CD4-positive, alpha-beta T cell treated with Interleukin-15 for 1 hour (primary cell): ENCODE measurements around the gene CDYL.

Source experiments
- DNase-seq: peaks from one replicate; pipeline ENCODE4 v3.0.0-alpha.2; 2020

Gene CDYL

DNA sequence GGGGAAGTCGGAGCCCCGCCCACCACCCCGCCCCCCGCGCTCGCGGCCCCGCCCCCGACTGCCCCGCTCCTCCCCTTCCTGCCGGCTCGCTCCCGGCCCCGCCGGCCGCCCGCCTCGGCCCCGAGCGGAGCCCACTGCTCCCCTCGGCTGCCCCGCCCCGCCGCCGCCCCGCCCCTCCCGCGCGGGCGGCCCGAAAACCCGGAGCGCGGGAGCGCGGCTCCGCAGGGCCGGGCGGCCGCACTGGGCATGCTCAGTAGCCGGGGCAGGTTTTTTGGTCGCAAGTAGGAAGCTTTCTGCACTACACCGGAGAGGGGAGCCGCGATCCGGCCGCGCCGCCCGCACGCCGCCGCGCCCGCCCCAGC is at the start of gene CDYL:
CDYL (plus strand) TSS at position 274 of the 362 bp plus-strand sequence. CDS start 380 bp downstream, outside the sequence.
- DNase-seq = peak; percentile 92

DNA sequence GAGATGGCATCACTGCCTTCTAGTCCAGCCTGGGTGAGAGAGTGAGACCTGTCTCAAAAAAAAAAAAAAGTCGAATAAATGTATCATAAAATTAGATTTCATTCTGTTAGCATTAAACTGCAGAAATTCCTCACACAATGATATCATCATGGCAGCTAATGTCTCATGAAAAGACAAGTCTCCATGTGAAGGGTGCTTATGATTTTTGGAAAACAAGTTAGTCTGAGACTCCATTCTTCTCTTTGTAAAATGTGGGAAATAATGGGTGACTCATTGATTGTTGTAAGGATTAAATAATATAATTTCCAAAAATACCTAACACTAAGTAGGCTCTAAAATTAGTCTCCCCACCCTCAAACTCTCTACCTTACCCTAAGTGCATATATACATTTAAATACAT is 49.6 kb upstream of the CDYL start:
- DNase-seq = no peak

GRCh38 chr6:4727217-4727616 is 49.0 kb upstream of the CDYL start:
- no peak for DNase-seq

DNA sequence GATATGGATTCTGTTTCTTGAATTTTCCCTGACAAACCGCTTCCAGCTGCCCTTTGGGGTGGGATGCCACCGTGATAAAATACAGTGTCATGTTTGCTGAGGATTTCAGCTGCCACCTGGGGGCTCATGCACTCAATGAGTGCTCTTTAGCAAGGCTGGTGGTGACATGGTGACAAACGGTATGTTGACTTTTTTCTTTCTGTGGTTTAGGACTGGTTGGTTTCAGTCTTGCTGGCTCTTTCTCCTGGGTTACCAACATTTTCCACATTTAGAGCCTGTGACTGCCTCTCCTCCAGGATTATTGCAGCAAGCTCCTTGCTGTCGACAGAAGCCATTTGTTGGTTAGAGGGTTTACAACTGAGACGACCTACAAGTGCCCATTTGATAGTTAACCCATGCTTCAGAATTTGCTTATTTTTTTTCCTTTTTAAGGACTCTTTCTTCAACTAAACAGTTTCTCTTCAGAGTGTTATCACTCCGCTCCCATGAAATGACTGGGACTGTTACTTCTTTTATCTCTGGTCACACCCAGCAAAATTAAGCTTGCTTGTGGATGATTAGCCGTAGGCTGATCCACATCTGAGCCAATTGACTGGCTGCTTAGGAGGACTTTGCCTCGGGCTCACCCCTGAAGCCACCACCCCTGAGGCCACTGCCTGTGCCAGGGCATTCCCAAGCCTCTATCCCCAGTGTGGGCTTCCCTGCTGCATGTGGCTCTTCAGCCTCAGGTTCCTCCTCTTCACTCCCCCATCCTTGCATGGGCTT is 48.4 kb upstream of the CDYL start:
- DNase-seq = no peak

GRCh38 chr6:4728436-4728769 is 47.8 kb upstream of the CDYL start:
- DNase-seq = no peak

GRCh38 chr6:4728926-4729325 is 47.3 kb upstream of the CDYL start:
- no peak for DNase-seq

DNA sequence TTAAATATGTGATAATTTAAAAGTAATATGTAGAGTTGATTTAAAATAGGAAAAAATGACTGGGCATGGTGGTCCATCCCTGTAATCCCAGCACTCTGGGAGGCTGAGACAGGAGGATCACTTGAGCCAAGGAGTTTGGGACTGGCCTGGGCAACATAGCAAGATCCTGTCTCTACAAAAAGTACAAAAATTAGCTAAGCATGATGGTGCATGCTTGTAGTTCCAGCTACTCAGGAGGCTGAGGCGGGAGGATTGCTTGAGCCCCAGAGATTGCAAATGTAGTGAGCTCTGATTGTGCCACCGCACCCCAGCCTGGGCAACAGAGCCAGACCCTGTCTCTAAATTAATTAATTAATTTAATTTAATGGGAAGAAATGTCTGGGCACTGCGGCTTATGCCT is 44.2 kb upstream of the CDYL start:
- no peak for DNase-seq

DNA sequence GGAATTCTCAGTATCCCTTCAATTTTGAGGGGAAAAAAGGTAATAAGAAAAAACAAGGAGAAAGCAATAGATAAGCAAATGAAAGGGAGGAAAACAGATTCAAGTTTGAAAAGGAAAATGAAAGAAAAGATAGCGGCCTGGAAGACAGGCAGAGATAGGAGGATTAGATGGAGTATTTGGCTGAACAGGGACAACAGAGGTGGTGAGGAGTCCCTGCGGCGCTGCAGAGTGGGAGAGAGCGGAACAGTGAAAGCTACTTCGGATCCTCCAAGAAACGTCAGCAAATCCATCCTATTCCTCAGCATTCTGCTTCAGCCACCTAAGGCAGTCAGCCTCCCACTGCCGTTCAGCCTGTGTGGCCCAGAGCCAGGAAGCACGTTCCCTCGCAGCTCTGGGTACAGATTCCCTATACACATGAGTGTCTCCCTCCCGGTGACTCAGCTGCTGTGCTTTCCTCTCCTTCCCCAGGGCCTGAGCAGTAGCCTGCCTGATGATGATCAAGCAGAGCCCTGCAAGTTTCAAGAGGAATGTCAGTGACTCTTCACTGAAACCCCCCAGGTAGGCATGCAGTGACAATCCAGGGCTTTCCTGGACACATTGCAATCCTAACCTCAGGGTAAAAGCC is 43.4 kb upstream of the CDYL start:
- no peak for DNase-seq

DNA sequence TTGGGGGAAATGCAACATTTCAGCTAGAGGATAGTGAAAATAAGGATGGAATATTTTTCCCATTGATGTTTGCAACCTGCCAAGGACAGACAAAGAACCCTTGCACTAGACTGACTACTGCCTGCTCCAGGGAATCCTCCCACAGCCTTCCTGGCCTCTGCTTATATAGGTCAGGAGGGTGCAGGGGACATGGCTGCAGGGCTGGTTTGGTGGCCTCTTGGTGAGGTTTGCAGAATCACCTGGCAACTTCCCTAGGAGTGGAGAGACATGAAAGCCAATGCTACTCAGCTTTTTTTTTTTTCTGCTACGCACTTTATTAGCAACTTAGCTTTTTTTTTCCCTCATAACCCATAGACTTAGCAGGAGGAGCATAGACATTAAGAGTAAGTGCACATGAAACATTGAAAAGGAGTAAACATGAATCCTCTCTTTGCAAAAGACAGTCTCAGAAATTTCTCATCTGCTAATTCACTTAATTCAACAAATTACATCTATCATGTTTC is 39.8 kb upstream of the CDYL start:
- DNase-seq = no peak

DNA sequence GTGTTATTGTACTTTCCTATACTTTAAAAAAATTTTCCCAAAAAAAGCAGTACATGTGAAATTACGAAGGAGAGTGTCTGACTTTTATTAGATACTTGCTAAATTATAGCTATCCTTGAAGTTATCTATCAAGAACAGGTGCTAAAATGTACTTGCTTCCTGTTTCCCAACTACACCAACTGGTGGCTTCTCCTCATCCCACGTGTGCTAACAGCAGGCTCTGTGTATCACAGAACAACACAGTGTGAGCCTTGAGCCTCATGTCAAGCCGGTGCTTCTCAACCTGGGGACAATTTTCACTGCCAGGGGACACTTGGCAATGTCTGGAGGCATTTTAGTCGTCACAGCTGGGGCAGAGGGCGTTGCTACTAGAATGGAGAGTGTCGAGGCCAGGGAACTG is 36.2 kb upstream of the CDYL start:
- no peak for DNase-seq

- DNase-seq = no peak
Observed at GRCh38 chr6:4743062-4743461, 33.1 kb upstream of the CDYL start.

DNA sequence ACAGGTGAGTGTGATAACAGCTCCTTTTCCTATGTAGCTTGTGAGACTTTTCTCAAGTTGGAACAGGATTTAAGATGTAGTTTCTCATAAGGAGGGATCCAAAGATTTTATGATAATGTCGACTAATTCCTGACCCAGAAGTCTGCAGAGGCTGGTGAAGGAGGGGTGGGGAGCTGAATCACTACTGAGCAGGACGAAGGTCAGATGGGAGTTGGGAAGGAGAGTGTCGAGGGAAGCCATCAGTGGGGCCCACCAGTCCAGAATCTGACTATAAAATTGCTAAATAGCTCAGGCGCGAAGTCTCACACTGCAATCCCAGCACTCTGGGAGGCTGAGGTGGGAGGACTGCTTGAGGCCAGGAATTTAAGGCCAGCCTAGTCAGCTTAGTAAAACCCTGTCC is 32.3 kb upstream of the CDYL start:
- no peak for DNase-seq

DNA sequence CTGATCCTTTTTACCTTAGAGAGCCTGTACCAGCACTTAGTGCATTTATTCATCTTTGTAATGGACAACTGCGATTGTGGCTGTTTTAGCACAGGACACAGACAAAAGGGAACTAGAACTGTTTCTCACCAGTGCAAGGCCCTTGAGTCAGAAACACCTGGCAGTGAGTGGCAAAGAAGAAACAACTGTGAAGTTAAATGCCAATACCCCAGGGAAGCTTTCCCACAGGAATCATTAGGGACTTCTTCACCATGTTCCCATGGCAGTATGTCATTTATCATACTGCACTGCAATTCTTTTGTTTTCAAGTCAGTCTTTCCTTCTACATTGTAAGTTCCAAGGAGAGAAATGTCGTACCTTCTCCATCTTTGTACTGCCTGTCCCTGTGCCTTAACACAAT is 28.6 kb upstream of the CDYL start:
- no peak for DNase-seq

DNA sequence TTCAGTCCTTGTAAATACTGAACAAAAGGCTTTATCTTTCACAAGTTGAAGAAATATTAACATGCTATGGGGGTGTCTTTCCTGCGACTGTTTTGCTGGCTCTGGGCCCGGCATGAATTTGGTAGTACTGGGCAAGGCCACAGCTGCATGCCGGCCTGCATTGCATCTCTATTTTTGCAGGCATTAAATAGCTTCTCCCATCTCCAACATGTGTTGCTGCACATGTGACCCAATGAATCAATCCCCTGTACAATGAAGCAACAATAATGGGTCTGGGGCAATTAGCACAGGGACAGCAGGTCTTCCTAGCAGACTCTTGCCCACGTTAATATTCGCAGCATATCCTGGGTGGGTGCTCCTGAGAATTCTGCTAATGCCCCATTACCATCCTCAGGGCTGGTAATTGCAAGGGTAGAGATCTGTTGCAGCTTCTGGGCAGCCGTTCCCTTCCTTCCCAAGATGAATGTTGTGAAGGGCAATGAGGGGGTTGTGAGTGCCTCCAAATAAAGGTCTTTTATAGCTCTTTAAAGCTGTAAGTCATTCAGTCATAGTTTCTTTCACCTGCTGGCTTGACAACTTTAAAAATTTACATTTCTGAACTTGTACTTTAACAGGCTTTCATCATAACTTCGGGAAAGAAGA is 24.3 kb upstream of the CDYL start:
- DNase-seq = no peak

DNA sequence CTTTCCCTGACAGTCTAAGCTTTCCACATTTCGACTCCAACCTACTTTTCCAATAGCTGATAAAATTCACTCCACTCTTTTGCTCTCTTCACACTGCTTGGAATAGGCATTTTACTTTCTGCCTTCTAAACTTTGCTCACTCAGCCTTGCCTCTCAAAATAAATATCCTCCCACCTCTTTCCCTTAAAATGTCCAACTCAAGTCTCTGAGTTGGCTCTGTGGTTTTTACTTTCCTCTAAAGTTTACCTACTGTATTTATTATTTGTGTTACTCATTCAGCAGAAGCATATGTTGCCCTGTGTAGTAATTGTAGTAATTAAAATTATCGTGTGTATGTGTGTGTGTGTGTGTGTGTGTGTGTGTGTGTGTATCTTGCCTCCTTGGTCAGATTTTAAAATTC is 20.0 kb upstream of the CDYL start:
- no peak for DNase-seq

DNA sequence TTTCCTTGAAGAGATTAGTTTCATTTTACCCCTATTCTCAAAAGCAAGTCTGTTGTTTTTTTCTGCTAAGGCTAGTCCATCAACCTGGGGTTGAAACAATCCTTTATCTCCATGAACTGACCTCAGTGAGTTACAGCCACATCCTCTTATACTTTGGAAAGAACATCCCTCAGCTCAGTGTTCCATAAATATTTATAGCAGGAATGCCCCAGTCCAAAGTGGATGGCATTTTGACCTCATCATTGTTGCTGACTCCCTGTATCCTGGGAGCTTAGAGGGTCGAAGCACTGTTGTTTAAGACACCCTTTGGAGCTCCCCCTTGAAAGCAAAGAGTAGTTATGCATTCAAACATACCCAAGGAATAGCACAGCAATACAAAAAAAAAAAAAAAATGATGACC is 16.2 kb upstream of the CDYL start:
- no peak for DNase-seq

GRCh38 chr6:4760773-4761172 is 15.4 kb upstream of the CDYL start:
- no peak for DNase-seq

- DNase-seq = no peak
Observed at GRCh38 chr6:4762294-4762693, 13.9 kb upstream of the CDYL start.

GRCh38 chr6:4763921-4764320 is 12.3 kb upstream of the CDYL start:
- DNase-seq = no peak

GRCh38 chr6:4768815-4769214 is 7.4 kb upstream of the CDYL start:
- DNase-seq = no peak

- DNase-seq = no peak
Observed at GRCh38 chr6:4772750-4773149, 3.5 kb upstream of the CDYL start.

- DNase-seq = no peak
Observed at GRCh38 chr6:4773181-4773580, 3.0 kb upstream of the CDYL start.

- no peak for DNase-seq
Observed at GRCh38 chr6:4774296-4774695, 1.9 kb upstream of the CDYL start.

GRCh38 chr6:4774715-4775493 is 1.3 kb upstream of the CDYL start:
- peak; percentile 32 for DNase-seq
